Thymus (tissue), 2 donors: ENCODE measurements around the gene FMNL2. TPM values are rescaled to one million over a fixed set of nuclear protein-coding genes. Genes with fewer than 3 reads are reported as not detected.

Source experiments
- polyA plus RNA-seq: library from polyadenylated mRNA; stranded (reverse); fragments of 200-250 nt; gene quantifications from one replicate; pipeline ENCODE4 v1.2.3, GENCODE V29; 2013
- total RNA-seq: library from RNA; stranded (reverse); fragments of 120-200 nt; gene quantifications from one replicate; pipeline ENCODE4 v1.2.4, GENCODE V29; 2013
- donor health status: healthy.

Gene FMNL2
- total and polyA plus RNA-seq, 2 donors, result 18.9 to 61.3 TPM

Other genes with a start within 250 kb of the FMNL2 start
- gene CACNB4, start 236.1 kb upstream of the FMNL2 start, total RNA-seq, result 3.5 TPM
- 3.0 TPM for gene CACNB4, start 236.1 kb upstream of the FMNL2 start, polyA plus RNA-seq
- 23.0 TPM for gene STAM2, start 159.4 kb upstream of the FMNL2 start, total RNA-seq
- 13.0 TPM for gene STAM2, start 159.4 kb upstream of the FMNL2 start, polyA plus RNA-seq